HCT116 (cell line): ENCODE data around the gene PPT2. TPM values are rescaled to one million over a fixed set of nuclear protein-coding genes. Genes with fewer than 3 reads are reported as not detected.

ENCODE experiments used
- ATAC-seq: fragments of 200-7000 bp; cut with Tn5 transposase; 2 replicates; pipeline ENCODE4 v1.9.1; 2020; ENCODE audit warnings: mild to moderate bottlenecking, moderate library complexity
- BruUV-seq: library from RNA; stranded (reverse); fragments of 400-500 nt; replicated peaks from 2 replicates; lab custom pipeline; 2021; lab: Mats Ljungman, UMichigan
- CTCF ChIA-PET: fragments of 300-600 bp; sonication (Branson Sonifier 250); formaldehyde crosslinking; loops from one replicate; lab custom pipeline; 2021; ENCODE audit warnings: antibody characterized with exemption; lab: Charles Lee
- POLR2A ChIA-PET: fragments of 300-600, 350-600 bp; sonication (Branson Sonifier 250); formaldehyde crosslinking; loops from one replicate; lab custom pipeline; 2021; ENCODE audit warnings: antibody characterized with exemption; lab: Charles Lee
- RAD21 ChIA-PET, 2 experiments: fragments of 300-600 bp; sonication (Branson Sonifier 250); formaldehyde crosslinking; loops; one replicate each; lab custom pipeline; 2023; ENCODE audit warnings: low total read pairs in 2 of 2; ENCODE audit not compliant: uncharacterized antibody in 2 of 2, unreplicated experiment in 2 of 2, low non-redundant PET in 1 of 2; lab: Charles Lee
- DNase-seq: peaks from one replicate; pipeline ENCODE4 v3.0.0-alpha.2; 2010; ENCODE audit warnings: low read depth, low spot score
- H2AFZ ChIP-seq: fragments of 200-600 bp; shearing (Covaris generic), sonication (generic); 2 replicates; pipeline ENCODE4 v1.6.1; 2017; ENCODE audit warnings: low read depth, mixed run types, mixed read lengths, antibody characterized with exemption, low read length; ENCODE audit not compliant: poor library complexity, severe bottlenecking
- H3K27ac ChIP-seq: 2 replicates; pipeline ENCODE4 v1.5.1; 2012; ENCODE audit warnings: low read depth, low read length
- H3K27me3 ChIP-seq: fragments of 200-600 bp; sonication (generic); 2 replicates; pipeline ENCODE4 v1.6.1; 2016; ENCODE audit warnings: mixed run types, low read length, mixed read lengths; ENCODE audit not compliant: insufficient read depth
- H3K36me3 ChIP-seq, 2 experiments: fragments of 200-500 bp in 1 of 2; fragments of 200-600 bp in 1 of 2; sonication (Bioruptor generic) in 1 of 2; sonication (generic) in 1 of 2; 2 replicates each; pipeline versions ENCODE4 v1.5.1 to v1.6.1; 2014 to 2016; ENCODE audit warnings: low read length in 2 of 2, inconsistent platforms in 1 of 2, mixed read lengths in 1 of 2, mixed run types in 1 of 2; ENCODE audit not compliant: insufficient read depth in 2 of 2, control insufficient read depth in 1 of 2
- H3K4me1 ChIP-seq, 2 experiments: fragments of 200-600 bp in 1 of 2; sonication (generic) in 1 of 2; 2 replicates each; pipeline versions ENCODE4 v1.5.1 to v1.6.1; 2012 to 2017; ENCODE audit warnings: low read length in 2 of 2, inconsistent platforms in 1 of 2, mild to moderate bottlenecking in 1 of 2, mixed read lengths in 1 of 2, mixed run types in 1 of 2, moderate library complexity in 1 of 2; ENCODE audit not compliant: insufficient read depth in 2 of 2, control insufficient read depth in 1 of 2
- H3K4me2 ChIP-seq: fragments of 200-600 bp; sonication (generic); 2 replicates; pipeline ENCODE4 v1.6.1; 2017; ENCODE audit warnings: mixed run types, low read length, mixed read lengths
- H3K4me3 ChIP-seq, 2 experiments: fragments of 200-600 bp in 1 of 2; sonication (generic) in 1 of 2; replicated peaks in 1 of 2; 2 replicates each; pipeline ENCODE4 v1.5.1; 2011 to 2016; ENCODE audit warnings: low read length in 2 of 2, control low read depth in 1 of 2, low read depth in 1 of 2, mild to moderate bottlenecking in 1 of 2, mixed read lengths in 1 of 2, mixed run types in 1 of 2
- H3K79me2 ChIP-seq: fragments of 200-600 bp; sonication (generic); 2 replicates; pipeline ENCODE4 v1.6.1; 2017; ENCODE audit warnings: mild to moderate bottlenecking, mixed run types, low read length, moderate library complexity, mixed read lengths; ENCODE audit not compliant: insufficient read depth
- H3K9ac ChIP-seq: fragments of 200-600 bp; sonication (generic); 2 replicates; pipeline ENCODE4 v1.6.1; 2016; ENCODE audit warnings: low read length, mixed read lengths
- H3K9me2 ChIP-seq: fragments of 200-600 bp; sonication (generic), shearing (Covaris generic); 2 replicates; pipeline ENCODE4 v1.6.1; 2017; ENCODE audit warnings: mixed run types, mild to moderate bottlenecking, moderate library complexity; ENCODE audit not compliant: insufficient read depth
- H3K9me3 ChIP-seq, 2 experiments: fragments of 200-500 bp in 1 of 2; fragments of 200-600 bp in 1 of 2; sonication (Bioruptor generic) in 1 of 2; sonication (generic) in 1 of 2; 2 replicates each; pipeline ENCODE4 v1.6.1; 2014 to 2017; ENCODE audit warnings: low read length in 2 of 2, mixed read lengths in 2 of 2, inconsistent platforms in 1 of 2, low read depth in 1 of 2, mild to moderate bottlenecking in 1 of 2, mixed run types in 1 of 2, moderate library complexity in 1 of 2; ENCODE audit not compliant: control insufficient read depth in 1 of 2, insufficient read depth in 1 of 2
- H4K20me1 ChIP-seq: fragments of 200-600 bp; sonication (generic), shearing (Covaris generic); 2 replicates; pipeline ENCODE4 v1.6.1; 2017; ENCODE audit warnings: mixed run types, mild to moderate bottlenecking, moderate library complexity; ENCODE audit not compliant: insufficient read depth
- ATF3 ChIP-seq: IDR thresholded peaks from 2 replicates; pipeline ENCODE4 v1.6.1; 2012
- CBX3 ChIP-seq: IDR thresholded peaks from 2 replicates; pipeline ENCODE4 v1.6.1; 2012; ENCODE audit warnings: low read depth
- CEBPB ChIP-seq: IDR thresholded peaks from 2 replicates; pipeline ENCODE4 v1.6.1; 2012; ENCODE audit warnings: low read depth
- CTCF ChIP-seq, 3 experiments: fragments of 200-600 bp in 1 of 3; sonication (generic) in 1 of 3; IDR thresholded peaks in 2 of 3; conservative IDR thresholded peaks in 1 of 3; 2 replicates each; pipeline ENCODE4 v1.5.1; 2012 to 2017; ENCODE audit warnings: low read depth in 2 of 3, low read length in 2 of 3, antibody characterized with exemption in 1 of 3, borderline replicate concordance in 1 of 3, control low read depth in 1 of 3, mild to moderate bottlenecking in 1 of 3, mixed read lengths in 1 of 3, mixed run types in 1 of 3, moderate library complexity in 1 of 3; ENCODE audit not compliant: insufficient read depth in 1 of 3
- EGR1 ChIP-seq: IDR thresholded peaks from 2 replicates; pipeline ENCODE4 v1.6.1; 2012; ENCODE audit warnings: low read depth
- ELF1 ChIP-seq: IDR thresholded peaks from 2 replicates; pipeline ENCODE4 v1.6.1; 2012; ENCODE audit warnings: low read depth, borderline replicate concordance
- EZH2 ChIP-seq: fragments of 200-600 bp; sonication (generic); IDR thresholded peaks from 2 replicates; pipeline ENCODE4 v1.6.1; 2017; ENCODE audit warnings: antibody characterized with exemption, mixed run types
- EZH2phosphoT487 ChIP-seq: fragments of 200-600 bp; IDR thresholded peaks from 2 replicates; pipeline ENCODE4 v1.6.1; 2018; ENCODE audit warnings: antibody characterized with exemption, borderline replicate concordance
- FOSL1 ChIP-seq: IDR thresholded peaks from 2 replicates; pipeline ENCODE4 v1.6.1; 2012; ENCODE audit warnings: low read depth
- JUND ChIP-seq: IDR thresholded peaks from 2 replicates; pipeline ENCODE4 v1.6.1; 2012
- MAX ChIP-seq: IDR thresholded peaks from 2 replicates; pipeline ENCODE4 v1.6.1; 2012
- POLR2A ChIP-seq: IDR thresholded peaks from 2 replicates; pipeline ENCODE4 v1.7.0; 2011; ENCODE audit warnings: borderline replicate concordance; ENCODE audit not compliant: insufficient read depth, insufficient read length; ENCODE audit errors: extremely low read depth
- POLR2AphosphoS5 ChIP-seq: IDR thresholded peaks from 2 replicates; pipeline ENCODE4 v1.6.1; 2011; ENCODE audit warnings: mild to moderate bottlenecking, low read depth, low read length, moderate library complexity
- SIN3A ChIP-seq: IDR thresholded peaks from 2 replicates; pipeline ENCODE4 v1.6.1; 2012; ENCODE audit warnings: low read depth
- SP1 ChIP-seq: IDR thresholded peaks from 2 replicates; pipeline ENCODE4 v1.6.1; 2012; ENCODE audit warnings: low read depth
- SRF ChIP-seq: IDR thresholded peaks from 2 replicates; pipeline ENCODE4 v1.6.1; 2012; ENCODE audit warnings: low read depth
- TCF7L2 ChIP-seq: IDR thresholded peaks from 2 replicates; pipeline ENCODE4 v1.7.0; 2011; ENCODE audit warnings: borderline replicate concordance, inconsistent platforms; ENCODE audit not compliant: insufficient read depth, insufficient read length; ENCODE audit errors: extremely low read depth
- YY1 ChIP-seq: IDR thresholded peaks from 2 replicates; pipeline ENCODE4 v1.6.1; 2011; ENCODE audit warnings: low read length, low read depth, moderate library complexity, mild to moderate bottlenecking; ENCODE audit not compliant: insufficient replicate concordance; ENCODE audit errors: extremely low read depth
- ZBTB33 ChIP-seq: IDR thresholded peaks from 2 replicates; pipeline ENCODE4 v1.6.1; 2011; ENCODE audit warnings: mild to moderate bottlenecking, low read length, moderate library complexity; ENCODE audit not compliant: insufficient replicate concordance; ENCODE audit errors: extremely low read depth
- ZFX ChIP-seq: fragments of 450-650 bp; IDR thresholded peaks from 2 replicates; pipeline ENCODE4 v1.6.1; 2017
- intact Hi-C: fragments of 100-400 bp; cut with micrococcal nuclease; formaldehyde crosslinking; loops from 2 replicates; pipeline ENCODE4 v1.10.0; 2022
- total RNA-seq: library from RNA; stranded (reverse); gene quantifications from one replicate; pipeline ENCODE4 v1.2.1, GENCODE V29; 2021; ENCODE audit not compliant: unreplicated experiment

PPT2 gene
- total RNA-seq, 1 experiment from 2014 or later, result 21.0 TPM

GRCh38 chr6:32198866-32199265 is 44.9 kb downstream of the PPT2 start:
- no TSS peak for BruUV-seq
- CTCF ChIA-PET, result no interaction called here
- intact Hi-C loops, result no loop called here

More at GRCh38 chr6:32198866-32199265, 44.9 kb downstream of the PPT2 start:
- ChIA-PET POLR2A (no interaction called here), RAD21 (no interaction called here)
- DNase-seq (no peak), ATAC-seq (no peak)
- H3K4me3 ChIP-seq, result no peak overlapping the region
- 0 out of 2 replicates have a peak, but pooled peaks cover 3% of the 10 kb centered on the region for H3K27me3 ChIP-seq
- H2AFZ ChIP-seq, result no peak overlapping the region
- no peaks in the 10 kb centered on the region for H4K20me1 ChIP-seq
- H3K27ac ChIP-seq, result no peak overlapping the region
- H3K4me2 ChIP-seq, result no peak overlapping the region
- H3K4me1 ChIP-seq, result peaks cover 17 to 34% of the 10 kb centered on the region in 2 experiments
- H3K9me2 ChIP-seq, result no peaks in the 10 kb centered on the region
- no peak overlapping the region for H3K9ac ChIP-seq
- H3K9me3 ChIP-seq, result no peaks in the 10 kb centered on the region
- no peaks in the 10 kb centered on the region for H3K79me2 ChIP-seq
- TF ChIP-seq CEBPB (no peak), SIN3A (no peak), ZFX (no peak), ATF3 (no peak), ZBTB33 (no peak), EZH2 (no peak), ELF1 (no peak), JUND (no peak), MAX (no peak), POLR2AphosphoS5 (no peak), FOSL1 (no peak), EZH2phosphoT487 (no peak), YY1 (no peak), SRF (no peak), TCF7L2 (no peak), CBX3 (no peak), EGR1 (no peak), POLR2A (no peak), CTCF (IDR thresholded peaks at IDR 0.05 in 2 of 3, conservative IDR thresholded peaks at IDR 0.05 in 1 of 3; ENCODE audit: borderline replicate concordance in 1 of 3, insufficient read depth in 1 of 3, low read depth in 2 of 3, low read length in 2 of 3) (no peak), SP1 (no peak)
- H3K36me3 ChIP-seq, result no peaks in the 10 kb centered on the region
